HG03095 (cell line): ENCODE measurements around the gene OR2T35.

Experiments
- ATAC-seq: cut with Tn5 transposase; IDR thresholded peaks from one replicate; pipeline ENCODE4 v1.9.1; 2021; ENCODE audit warnings: moderate library complexity; ENCODE audit not compliant: unreplicated experiment

Gene OR2T35

GRCh38 chr1:248627971-248628844 is 16.9 kb downstream of the OR2T35 start:
- ATAC-seq, result peak; percentile 99

DNA sequence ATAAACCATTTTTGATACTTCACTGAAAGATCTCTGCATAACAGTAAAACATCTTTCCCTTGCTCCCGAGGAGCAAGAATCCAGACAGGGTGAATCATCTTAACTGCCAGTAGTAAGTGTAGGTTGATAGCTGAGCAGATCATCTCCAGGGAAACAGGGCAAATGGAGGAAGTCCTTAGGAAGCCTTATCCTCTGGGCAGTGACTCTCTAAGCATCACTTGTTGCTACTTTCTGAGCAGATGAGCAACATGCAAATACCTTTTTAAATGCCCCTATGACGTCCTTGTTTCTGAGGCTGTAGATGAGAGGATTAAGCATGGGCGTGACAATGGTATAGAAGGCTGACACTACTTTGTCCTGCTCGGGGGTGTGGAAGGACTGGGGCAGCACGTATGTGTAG is 19.1 kb downstream of the OR2T35 start:
- no peak for ATAC-seq

DNA sequence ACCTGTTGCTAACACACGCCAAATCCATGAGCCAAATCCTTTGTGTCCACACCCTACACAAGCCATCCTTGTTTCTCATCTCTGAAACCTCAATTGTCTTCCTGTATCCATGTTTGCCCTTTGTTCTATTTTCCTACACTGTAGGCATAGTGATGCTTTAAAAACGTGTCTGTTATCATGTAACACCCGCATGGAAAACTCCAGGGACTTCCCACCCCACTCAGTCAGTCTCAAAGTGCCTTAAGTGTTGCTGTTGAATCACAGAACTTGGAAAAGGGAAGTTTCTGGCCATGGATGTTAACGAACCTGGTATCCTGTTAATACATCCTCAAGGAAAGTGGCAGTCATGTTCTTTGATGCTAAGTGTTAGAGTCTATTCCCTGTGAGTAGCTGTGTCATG is 19.9 kb downstream of the OR2T35 start:
- ATAC-seq, result no peak

GRCh38 chr1:248622570-248623001 is 22.5 kb downstream of the OR2T35 start:
- peak; percentile 93 for ATAC-seq

DNA sequence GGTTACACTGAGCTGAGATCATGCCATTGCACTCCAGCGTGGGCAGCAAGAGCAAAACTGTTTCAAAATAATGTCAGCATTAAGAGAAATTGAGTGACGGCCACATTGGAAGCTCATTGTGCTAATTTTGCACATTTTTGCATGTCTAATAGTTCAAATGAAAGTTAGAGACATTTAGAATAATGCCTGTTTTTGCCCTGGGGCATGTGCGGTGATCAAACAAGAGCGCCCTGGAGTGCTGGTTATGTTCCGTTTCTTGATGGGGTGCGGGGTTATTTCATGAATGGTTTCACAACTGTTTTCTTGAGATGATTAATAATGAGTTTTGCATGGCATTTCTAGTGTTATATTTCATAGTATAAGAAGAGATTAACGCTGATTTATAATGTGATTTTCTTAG is 23.3 kb downstream of the OR2T35 start:
- ATAC-seq, result no peak

GRCh38 chr1:248618878-248619277 is 26.2 kb downstream of the OR2T35 start:
- no peak for ATAC-seq

DNA sequence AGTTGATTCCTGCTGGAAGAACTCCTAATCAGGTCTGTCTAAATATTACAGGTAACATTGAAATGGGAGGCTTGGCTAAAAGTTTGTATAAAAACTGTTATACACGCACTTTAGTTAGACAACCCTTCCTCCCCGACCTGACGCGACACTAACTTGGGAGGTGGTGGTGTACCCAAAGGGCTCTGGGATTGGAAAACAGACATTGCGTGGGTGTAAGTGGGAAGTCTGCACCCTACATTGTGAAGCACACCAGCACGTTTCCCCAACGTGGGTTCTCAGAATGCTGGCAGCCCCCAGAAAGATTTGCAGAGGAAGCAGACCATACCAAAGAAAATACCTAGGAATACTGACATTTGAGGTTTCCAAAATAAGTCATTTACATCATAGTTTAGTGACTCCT is 27.0 kb downstream of the OR2T35 start:
- no peak for ATAC-seq

GRCh38 chr1:248613742-248614141 is 31.3 kb downstream of the OR2T35 start:
- peak; percentile 58 for ATAC-seq

DNA sequence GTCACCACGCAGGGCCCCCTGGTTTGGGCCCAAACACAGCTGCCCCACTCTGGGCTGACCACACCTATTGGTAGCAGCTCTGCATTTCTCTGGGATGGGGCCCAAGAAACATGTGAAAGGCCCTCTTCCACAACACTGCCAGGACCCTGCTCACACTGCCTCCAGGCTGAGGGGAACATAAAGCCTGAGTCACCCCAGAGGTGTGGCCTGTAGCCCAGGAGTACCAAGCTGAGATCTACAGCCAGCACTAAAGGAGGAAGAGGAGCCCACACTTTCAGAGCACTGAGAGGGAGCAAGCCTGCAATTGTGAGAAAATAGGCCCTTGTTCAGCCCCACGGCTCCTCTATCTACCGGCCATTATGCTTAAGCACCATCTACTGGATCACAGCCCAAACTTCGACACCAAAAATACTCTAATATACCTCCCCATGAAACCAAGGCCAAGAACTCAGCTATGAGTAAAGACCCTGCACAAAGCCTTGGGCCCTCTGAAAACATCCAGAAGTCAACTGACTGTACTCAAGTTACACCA is 33.1 kb downstream of the OR2T35 start:
- ATAC-seq, result no peak

DNA sequence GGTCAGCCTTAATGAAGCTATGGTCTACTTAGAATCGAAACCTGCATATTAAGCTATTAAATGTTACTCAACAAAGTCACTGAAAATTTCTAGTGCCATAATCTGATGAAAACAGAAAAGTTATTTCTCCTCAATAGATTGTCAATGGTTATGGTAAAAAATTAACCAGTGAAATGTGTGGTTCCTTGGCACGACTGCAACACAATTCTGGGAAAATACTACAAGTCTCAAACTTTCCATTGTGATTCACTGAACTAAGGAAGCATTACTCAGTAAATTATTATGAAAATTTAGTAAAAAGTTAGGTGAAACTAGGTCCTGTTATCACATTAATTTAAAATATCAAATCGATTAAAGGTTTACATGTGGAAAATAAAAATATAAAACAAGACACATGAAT is 34.8 kb downstream of the OR2T35 start:
- ATAC-seq, result no peak

DNA sequence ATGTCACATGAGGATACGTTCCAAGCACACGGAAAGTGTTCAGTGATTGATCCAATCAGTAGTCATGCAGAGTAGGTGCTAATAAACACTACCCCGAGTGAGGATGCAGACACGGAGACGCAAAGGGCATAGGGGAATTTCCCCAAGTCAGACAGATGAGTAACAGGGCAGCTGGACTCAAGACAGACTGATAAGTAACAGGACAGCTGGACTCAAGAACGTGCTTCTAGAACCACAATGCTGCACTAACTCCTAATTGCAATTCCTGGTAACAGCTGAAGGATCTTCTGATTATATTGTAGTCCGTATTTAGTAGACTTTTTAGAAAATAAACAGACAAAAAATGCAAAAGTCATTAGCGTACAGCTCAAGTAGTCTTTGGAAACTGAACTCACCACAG is 45.7 kb downstream of the OR2T35 start:
- ATAC-seq, result no peak

DNA sequence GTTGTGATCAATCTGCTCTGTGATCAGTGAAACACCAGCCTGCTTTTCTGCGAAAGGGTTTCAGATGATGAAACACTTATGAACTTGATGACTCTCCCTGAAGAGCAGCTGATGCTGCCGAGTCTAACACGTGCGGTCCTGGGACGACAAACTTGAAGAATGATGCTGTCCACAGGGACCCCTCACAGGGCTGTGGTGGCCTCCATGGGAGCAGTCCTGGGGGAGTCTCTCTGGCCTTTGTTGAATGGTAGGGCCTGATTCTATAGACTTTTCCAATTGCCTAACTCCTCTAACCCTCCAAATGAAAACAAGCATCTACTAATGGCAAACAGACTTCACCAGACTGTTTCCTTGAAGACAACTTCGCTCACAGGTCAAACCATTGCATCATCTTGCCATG is 47.5 kb downstream of the OR2T35 start, which contains the start of gene OR2T10:
Gene OR2T10 (minus strand): TSS at position 112 of the 400 bp plus-strand sequence. CDS start 3,932 bp downstream, outside the sequence.
- ATAC-seq, result no peak

GRCh38 chr1:248596615-248597014 is 48.5 kb downstream of the OR2T35 start:
- ATAC-seq, result no peak

DNA sequence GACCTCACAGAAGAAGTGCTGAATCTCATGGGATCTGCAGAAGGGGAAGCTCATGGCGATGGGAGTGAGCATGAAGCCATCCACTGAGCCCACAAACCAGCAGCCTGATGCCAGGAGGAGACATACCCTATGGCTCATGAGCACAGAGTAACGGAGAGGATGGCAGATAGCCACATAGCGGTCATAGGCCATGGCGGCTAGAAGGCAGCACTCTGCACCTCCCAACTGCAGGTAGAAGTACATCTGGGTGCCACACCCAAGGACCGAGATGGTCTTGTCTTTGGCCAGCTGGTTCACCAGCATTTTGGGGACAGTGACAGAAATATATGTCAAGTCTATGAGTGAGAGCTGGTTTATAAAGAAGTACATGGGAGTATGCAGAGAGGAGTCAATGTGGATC is 51.9 kb downstream of the OR2T35 start:
- no peak for ATAC-seq

DNA sequence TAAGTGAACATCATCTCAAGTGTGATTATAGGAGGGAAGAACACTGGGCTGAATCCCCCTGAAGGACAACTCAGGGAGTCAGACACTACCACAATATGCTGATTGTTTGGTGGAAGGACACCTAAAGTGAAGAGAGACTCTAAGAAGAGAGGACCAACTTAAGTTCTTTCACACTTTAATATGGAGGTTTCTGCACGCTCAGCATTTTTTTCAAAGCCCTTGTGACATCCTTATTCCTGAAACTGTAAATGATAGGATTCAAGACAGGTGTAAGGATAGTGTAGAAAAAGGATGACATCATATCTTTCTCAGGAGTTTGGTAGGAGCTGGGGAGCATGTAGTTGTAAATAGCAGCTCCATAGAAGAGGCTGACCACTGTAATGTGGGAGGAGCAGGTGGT is 52.4 kb downstream of the OR2T35 start:
- ATAC-seq, result no peak

GRCh38 chr1:248590055-248590454 is 55.0 kb downstream of the OR2T35 start:
- no peak for ATAC-seq

DNA sequence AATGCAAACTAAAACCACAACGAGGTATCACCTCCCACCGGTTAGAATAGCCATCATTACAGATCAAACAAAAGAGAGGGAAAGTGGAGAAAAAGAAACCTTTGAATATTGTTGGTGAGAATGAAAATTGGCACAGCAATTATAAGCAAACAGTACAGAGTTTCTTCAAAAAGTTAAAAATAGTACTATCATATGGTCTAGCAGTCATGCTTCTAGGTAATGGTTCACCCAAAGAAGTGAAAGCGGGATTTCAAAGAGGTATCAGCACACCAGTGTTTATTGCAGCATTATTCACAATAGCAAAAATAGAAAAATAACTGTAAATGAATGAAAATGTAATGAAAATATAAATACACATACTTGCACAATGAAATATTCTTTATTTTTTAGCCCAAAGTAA is 55.7 kb downstream of the OR2T35 start:
- no peak for ATAC-seq
